Hematopoietic multipotent progenitor cell treated with erythropoietin and hydrocortisone succinate and interleukin-3 and kit ligand, for 15 days (in vitro differentiated cells): ENCODE results near the gene NUDT16L1.

ENCODE experiments used
- DNase-seq: peaks from one replicate; pipeline ENCODE4 v3.0.0-alpha.2; 2015; ENCODE audit warnings: low spot score

NUDT16L1 gene

DNA sequence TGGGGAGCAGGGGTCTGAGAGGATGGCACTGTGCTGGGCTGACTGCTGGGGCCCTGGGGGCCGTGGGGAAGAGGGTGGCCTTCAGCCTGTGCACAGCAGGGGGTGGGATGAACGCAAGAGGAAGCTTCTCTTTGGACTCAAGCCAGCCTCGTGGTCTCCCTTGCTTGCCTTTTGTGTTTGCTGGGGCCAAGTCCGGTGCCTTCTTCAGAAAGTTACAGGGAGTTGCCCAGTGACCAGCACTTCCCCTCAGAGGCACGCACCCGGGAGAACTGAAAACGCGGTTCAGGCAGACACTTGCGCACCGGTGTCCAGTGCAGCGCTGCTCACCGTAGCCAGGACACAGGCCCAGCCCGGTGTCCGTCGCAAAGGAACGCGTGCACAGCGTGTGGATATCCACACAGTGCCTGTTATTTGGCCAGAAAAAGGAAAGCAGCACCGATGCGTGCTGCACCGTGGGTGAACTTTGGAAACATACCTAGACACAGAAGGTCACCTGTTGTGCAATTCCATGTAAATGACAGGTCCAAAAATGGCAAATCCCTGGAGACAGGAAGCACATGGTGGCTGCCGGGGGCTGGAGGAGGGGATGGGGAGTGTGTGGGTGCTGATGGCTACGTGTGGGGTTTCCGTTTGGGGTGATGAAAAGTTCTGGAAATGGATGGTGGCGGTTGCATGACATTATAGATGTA lies 29.4 kb upstream of the NUDT16L1 start:
- DNase-seq = no peak

DNA sequence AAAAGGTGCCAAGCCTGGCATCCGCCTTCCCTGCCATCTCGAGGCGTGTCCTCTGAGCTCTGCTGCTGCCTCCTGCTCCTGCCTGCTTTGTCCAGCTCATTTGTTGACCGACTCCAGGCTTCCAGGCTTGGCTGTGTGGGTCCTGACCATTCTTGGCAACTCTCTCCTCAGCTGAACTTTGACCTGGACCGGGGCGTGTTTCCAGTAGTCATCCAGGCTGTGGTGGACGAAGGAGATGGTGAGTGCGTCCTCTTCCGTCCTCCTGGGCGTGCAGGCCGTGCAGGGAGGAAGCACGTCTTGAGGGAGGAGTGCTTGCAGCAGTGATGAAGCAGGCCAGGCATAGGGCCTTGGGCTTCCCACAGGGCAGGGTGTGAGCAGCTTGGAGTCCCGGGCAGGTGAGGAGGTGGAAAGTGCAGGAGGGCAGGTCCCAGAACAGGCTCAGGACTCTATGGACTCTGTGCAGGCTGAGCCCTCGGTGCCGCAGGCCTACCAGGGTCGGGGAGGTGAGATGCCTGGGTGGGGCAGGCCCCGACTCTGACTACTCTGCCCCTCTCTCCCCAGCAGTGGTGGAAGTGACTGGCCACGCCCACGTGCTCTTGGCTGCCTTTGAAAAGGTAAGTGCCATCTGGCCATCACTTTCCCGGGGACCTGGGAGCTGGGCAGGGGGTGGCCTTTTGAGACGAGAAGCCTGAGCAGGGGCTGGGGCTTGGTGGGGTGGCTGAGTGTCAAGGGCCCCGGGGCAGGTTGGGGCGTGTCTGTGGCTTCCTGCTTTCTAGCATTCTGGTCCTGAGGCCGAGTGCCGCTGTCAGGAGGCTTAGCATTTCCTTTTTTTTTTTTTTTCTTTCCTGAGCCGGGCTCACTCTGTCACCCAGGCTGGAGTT lies 28.6 kb upstream of the NUDT16L1 start:
- DNase-seq = no peak

DNA sequence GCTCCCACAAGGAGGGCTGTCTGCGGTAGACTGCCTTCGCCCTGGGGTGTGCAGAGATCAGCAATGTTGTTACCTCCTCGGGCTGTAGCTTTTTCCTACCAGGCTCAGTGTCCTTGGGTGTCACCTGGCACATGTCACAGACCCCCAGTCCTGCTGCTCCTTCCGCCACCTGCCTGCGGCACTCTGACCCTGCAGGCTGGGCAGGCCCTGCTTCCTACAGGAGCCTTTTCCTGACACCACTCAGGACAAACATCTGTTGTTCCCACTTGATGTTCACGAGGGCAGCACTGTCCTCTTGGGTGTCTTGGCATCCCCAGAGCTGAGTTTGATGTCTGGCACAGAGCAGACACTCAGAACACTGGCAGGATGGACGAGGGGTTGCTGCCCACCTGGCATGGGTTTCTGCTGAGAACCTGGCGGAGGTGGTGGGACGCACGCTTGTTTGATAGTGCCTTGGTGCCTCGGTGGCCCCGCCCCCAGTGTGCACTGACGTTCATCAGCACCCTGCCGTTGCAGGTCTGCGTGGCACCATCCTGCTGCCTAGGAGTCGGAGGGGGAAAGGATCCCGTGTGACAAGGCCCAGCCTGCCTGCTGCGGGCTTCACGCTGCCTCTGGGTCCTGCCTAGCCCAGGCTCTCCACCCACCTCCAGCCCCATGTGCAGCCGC lies 26.7 kb upstream of the NUDT16L1 start:
- no peak for DNase-seq

DNA sequence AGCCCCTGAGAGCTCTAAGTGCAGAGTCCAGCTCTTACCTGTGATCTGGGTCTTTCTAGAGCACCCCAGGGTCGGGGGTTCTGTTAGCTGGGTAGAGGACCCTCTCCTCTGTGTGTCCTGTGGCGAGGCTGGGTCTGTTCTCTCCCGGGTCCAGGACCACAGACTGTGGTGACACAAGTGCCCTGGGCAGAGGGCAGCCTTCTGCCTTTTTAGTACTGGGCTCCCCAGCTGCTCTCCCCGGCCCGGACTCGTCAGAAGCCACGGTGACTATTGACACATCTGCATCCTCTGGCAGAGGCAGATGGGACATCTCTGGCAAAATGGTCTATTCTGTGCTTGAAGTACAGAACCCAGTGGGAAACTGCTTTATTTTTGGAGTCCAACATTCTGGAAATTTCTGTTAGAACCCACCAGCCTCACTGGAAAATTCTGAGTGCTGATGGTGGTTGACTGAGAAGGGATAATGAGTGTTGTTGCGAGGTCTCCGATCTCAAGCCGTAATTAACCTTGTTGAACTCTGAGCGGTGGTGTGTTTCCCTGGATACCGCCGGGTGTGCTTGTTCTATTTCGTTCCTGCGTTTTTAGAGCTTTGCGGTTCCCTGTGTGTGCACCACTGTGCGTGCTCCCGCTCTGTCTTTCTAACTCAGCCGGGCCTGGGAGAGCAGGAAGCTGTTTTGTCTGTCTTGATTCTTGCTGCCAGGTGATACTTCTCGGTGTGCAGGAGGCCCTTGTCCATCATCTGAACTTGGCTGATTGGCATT lies 26.0 kb upstream of the NUDT16L1 start:
- no peak for DNase-seq

DNA sequence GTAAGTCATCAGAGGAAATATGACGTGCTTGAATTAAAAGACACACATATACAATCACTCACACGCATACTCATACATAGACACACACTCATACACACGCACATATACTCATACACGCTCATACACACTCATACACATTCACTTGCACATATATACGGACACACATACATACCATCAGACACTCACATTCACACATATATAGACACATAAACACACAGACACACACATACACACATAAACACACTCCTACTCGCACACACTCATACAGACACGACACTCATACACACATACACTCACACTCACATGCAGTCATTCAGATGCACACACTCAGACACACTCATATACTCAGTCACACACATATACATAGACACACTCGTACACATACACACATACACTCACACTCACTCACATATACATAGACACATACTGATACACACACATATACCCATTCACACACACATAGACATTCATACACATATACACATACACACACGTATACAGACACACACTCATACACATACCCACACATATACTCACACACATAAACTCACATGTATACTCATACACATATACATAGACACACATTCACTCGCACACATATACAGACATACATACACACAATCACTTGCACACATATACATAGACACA lies 24.9 kb upstream of the NUDT16L1 start:
- DNase-seq = no peak

DNA sequence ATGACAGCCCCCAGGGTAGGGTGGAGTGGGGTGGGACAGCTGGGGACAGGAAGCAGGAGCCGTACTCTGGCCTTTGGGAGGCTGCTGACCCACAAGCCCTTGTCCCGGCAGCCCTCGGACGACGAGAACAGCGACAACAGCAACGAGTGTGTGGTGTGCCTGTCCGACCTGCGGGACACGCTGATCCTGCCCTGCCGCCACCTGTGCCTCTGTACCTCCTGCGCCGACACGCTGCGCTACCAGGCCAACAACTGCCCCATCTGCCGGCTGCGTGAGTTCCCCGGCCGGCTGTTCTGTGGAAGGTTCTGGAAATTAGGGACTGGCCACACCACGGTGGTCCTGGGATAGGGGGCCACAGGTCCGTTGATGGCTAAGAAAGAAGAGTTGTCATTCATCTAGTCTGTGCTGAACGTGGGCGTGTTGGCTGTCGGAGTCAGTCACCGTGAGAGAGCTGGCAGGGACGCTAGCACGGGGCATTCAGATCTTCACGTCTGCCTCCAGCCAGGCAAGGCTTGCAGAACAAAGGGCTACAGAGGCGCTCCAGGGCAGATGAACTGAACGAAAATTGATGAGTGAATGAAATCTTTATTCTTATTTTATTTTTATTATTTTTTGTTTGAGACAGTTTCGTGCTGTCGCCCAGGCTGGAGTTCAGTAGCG lies 19.8 kb upstream of the NUDT16L1 start:
- no peak for DNase-seq

DNA sequence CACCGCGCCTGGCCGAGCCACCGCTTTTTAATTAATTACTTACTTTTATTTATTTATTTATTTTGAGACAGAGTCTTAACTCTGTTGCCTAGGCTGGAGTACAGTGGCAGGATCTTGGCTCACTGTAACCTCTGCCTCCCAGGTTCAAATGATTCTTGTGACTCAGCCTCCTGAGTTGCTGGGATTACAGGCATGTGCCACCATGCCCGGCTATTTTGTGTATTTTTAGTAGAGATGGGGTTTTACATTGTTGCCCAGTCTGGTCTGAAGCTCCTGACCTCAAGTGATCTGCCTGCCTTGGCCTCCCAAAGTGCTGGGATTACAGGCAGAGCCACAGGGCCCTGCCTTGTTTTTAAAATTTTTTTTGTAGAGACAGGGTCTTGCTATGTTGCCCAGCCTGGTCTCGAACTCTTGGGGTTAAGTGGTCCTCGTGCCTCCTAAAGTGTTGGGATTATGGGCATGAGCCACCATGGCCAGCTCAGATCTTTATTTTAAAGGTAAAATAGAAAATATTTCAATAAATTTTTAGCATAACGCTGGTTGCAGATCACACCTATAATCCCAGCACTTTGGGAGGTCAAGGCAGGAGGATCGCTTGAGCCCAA lies 18.3 kb upstream of the NUDT16L1 start:
- no peak for DNase-seq

DNA sequence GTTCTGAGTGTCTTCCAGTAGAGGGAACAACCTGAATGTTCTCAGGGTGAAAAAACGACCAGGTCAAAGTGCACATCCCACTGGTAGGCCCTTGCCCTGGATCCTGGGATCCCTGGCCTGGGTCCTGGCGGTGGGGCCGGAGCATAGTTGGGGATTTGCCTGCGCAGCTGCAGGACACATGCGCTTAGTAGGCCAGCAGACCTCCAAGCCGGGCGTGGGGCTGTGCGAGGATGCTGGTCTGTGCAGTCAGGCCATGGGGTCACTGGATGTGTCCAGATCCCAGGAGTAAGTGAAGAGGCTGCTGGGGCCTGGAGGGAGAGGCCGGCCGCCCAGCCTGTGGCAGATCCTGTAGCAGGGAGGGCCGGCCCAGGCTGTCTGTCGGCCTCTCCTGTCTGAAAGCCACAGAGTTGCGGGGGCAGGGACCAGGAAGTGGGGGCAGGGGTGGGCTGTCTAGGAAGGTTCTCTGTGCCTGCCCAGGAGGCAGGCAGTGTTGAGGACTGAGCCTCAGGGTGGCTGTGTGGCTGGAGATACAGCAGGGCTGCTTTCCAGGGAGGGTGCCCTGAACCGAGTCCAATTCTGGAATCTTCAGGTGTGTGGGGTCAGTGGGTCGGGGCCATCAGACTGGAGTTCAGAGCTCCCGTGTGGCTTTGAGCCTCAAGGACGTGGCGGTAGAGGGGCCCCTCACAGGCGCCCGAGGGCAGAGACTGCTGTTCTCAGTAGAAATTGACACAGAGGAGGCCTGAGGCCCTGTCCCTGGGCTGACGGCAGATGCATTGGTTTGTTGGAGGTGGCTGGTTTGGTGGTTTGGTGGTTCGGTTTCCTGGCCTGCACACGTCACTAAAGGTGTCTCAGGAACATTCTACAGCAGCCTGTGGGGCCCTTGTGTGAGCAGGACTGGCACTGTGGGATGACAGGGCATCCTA lies 17.2 kb upstream of the NUDT16L1 start:
- DNase-seq = no peak

DNA sequence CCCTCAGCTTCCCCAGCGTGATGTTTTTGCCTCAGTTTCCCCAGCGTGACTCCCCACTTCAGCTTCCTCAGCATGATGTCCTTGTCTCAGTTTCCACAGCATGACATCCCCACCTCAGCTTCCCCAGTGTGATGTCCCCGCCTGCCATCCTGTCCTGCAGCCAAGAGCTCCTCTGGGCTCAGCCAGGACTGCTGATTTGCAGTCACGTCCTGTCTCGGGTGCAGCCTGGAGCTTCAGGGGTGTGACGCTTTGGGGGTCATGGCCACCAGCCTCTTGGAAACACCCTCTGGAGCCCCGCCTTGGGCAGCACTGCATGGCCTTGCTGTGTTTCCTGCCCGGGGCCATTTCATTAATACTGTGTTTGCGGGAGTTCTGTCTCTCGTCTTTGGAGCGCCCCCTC lies 16.5 kb upstream of the NUDT16L1 start:
- DNase-seq = no peak

DNA sequence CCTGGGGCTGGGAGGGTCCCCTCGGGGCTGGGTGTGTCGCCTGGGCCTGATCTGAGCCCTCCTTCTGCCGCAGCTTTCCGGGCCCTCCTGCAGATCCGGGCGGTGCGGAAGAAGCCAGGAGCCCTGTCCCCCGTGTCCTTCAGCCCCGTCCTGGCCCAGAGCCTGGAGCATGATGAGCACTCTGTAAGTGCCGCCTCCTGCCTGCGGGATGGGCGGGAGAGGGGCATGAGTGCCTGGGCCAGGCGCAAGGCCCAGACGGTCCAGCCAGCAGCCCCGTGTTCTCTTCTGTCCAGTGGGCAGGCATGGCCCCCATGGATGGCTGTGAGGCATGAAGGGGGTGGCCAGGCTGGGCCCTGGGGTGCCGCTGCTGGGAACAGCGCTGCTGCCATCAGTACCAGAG lies 16.0 kb upstream of the NUDT16L1 start:
- DNase-seq = no peak

DNA sequence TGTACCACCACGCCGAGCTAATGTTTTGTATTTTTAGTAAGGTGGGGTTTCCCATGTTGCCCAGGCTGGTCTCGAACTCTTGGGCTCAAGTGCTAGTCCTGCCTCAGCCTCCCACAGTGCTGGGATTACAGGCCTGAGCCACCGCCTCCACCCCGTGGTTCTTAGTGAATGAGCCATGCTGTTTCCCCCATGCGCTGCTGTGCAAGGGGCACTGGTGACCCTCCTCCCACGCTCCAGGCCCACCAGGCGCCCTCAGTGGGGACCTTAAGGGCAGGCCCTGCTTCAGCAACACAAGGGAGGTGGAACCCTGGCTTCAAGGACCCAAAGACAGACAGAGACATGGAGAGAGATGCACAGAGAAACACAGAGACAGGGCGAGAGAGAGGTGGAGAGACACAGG lies 15.4 kb upstream of the NUDT16L1 start:
- no peak for DNase-seq

DNA sequence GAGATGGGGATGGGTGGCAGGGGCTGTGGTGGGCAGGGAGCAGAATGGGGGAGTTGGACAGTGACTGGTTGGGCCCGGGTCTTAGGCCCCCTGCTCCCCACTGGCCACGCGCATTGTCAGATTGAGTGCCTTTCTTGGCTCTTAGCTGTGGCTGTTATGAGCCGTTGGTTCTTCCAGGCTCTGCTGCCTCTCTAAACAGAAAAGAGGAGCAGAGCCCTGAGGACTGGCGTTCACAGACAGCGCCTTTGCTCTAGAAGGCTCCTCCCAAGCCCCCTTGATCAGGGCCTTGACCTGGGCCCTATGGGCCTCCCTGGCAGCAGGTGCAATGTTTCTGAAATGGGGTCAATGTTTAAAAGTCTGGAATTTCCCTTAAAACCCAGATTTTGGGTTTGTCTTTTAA lies 14.8 kb upstream of the NUDT16L1 start:
- no peak for DNase-seq

DNA sequence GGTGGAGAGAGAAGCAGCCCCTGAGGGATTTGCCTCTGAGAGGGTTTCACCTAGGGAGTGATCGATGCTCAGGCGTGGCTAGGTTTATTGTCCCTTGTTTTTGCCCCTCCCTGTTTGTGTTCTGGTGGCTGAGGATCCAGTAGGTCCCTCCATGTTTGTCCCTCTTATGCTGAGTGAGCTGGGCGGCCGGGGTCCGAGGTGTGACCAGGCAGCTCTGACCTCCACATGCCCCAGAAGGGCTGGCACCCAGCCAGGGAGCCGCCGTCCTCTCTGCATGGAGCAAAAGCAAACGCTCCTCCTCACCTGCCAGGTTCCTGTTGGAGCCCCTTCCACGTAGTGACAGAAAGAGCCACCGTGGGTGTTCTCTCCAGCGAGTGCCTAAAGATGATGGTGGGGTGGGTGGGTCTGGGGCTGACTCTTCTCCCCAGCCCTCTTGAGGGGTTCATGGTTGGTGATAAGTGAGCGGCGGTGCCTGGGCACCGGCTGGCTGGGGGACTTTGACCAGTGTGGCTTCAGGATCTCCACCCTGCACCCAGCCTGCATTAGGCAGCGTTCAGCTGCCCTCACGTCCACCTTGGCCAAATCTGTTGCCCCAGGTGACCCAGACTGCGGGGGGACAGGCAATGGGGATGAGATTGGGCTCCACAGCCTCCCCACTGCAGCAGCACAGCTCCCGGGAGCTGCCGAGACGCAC lies 14.1 kb upstream of the NUDT16L1 start:
- no peak for DNase-seq

DNA sequence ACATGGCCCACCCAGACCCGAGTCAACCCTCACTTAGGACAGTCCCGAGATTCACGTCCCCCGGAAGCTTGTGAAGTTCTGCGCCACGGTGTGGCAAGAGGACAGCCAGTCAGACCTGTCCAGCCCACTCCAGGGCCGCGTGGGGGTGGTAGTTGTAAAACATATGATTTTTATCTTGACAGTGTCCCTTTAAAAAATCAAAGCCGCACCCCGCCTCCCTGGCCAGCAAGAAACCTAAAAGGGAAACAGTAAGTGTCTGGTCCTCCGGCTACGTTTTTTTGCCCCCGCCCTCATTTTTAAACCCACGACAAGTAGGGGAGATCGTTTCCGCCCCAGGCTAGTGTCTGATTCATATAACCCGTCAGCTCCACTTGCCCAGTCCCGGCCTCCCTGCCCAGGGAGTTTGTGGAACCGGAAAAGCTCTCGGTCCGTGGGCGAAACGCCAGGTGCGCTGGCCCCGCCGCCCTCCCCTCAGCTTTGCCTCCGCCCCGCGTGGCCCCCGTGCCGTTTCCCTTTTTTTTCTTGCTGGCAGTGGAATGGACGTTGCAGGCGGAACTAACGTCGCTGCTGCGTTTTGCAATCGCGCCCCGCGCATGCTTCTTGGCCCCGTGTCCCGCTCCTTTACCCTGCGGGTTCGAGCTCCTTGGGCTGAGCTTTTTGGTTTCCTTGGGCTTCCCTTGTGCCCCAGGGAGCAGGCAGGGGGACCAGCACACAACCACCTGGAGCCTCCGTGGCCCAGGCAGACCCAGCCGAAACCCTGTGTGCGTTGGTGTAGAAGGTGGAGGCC lies 13.3 kb upstream of the NUDT16L1 start:
- no peak for DNase-seq

DNA sequence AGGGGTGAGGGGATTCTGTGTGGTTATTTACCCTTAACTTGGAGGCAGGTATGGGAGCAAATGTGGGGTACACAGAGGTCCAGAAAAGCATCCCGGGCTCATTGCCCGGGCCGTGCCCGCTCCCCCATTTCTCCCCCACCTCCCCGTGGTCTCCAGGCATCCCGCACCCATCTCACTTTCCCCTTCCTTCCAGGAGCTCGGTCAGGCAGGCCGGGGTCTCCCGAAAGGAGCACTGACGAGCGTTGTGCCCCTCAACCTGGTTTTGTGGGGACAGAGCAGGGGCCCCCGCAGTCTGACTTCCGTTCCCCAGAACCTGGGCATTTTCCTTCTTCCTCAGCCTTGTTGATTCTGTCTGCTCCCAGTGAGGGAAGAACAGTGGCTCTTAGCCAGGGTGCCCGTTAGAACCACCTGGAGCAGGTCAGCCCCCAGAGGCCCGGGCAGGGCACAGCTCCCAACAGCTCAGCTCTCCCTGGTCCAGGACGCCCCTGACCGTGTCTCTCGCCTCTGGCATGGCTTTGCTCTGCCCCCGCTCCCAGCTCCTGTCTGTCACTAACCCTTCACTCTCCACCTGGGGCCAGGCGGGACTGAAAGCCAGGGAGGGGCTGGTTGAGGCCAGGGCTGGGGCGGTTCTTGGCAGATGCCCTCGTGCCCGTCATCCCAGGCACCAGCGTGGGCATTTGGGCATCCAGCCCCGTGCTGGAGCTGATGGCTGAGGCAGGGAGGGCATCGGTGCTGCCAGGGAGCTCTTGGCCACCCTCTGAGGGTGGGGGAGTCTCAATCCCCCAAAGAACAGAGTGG lies 12.5 kb upstream of the NUDT16L1 start:
- no peak for DNase-seq

DNA sequence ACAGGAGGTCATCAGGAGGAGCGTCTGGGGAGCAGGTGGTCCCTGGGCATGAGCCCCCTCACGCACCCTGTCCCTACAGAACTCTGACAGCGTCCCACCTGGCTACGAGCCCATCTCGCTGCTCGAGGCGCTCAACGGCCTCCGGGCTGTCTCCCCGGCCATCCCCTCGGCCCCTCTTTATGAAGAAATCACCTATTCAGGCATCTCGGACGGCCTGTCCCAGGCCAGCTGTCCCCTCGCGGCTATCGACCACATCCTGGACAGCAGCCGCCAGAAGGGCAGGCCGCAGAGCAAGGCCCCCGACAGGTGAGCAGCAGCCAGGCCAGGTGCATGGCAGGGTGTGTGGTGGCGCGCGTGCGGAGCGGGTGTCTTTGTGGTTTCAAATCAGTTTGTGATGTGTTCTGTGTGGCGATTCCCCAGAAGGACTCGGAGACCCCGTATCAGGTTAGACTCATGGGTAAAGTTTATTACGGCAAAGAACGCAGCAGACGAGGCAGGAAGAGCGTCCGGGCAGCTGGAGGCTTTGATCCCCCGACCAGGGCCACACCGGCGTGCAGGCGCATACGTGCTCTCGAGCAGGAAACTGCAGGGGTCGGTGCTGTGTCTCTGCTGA lies 11.8 kb upstream of the NUDT16L1 start:
- DNase-seq = no peak

DNA sequence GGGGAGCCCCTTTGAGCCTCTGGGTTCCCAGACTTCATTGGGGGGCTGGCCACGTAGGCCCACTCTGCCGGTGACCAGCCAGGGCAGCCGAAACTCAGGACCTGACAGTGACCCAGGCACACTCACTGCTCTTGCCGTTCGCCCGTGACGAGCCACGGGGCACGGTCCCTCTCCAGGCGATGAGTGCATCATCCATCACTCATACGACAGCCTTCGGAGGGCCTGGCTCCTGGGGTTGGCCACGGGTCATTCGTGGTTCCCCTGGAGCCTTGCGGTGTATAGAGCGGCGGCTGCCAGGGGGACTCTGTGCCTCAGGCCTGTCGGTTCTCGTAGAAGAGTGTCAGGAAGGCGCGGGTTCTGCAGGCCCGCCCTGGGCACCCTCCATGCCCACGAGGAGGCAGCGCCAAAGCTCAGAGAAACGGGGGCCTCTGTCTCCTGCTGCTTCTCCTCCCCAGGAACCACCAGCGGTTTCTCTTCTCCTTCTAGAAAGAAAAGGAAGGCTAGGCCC lies 11.2 kb upstream of the NUDT16L1 start:
- DNase-seq = no peak
